ENCODE data around the gene GTF2IRD1.

Gene GTF2IRD1

GRCh38 chr7:74479961-74480829, 26.5 kb downstream of the GTF2IRD1 start:
- Histone ChIP-seq H3K4me1 (ENCODE audit: insufficient read depth, insufficient read length) (peaks cover 7% of the 10 kb centered on the region), H3K9ac (ENCODE audit: insufficient read length, low read depth) (no peak overlapping the region), H3K9me3 (ENCODE audit: insufficient read depth, low read length) (no peaks in the 10 kb centered on the region), H3K4me3 (ENCODE audit: insufficient read length, low read depth) (no peak overlapping the region), H3K36me3 (ENCODE audit: insufficient read depth, insufficient read length, low read length) (no peaks in the 10 kb centered on the region), H3K27me3 (ENCODE audit: insufficient read depth, insufficient read length) (no peaks in the 10 kb centered on the region)
- DNase-seq (ENCODE audit: low read depth, low spot score), result no peak
- no peak for TF ChIP-seq YY1 (IDR thresholded peaks at IDR 0.05; ENCODE audit: insufficient read depth, insufficient read length)
- no peak for TF ChIP-seq ZNF274 (IDR thresholded peaks at IDR 0.05; ENCODE audit: low read depth, low read length)
- TF ChIP-seq SUZ12 (IDR thresholded peaks at IDR 0.05; ENCODE audit: extremely low read depth, insufficient read depth, insufficient read length), result no peak

GRCh38 chr7:74480861-74481417, 27.2 kb downstream of the GTF2IRD1 start:
- TF ChIP-seq SUZ12 (IDR thresholded peaks at IDR 0.05; ENCODE audit: extremely low read depth, insufficient read depth, insufficient read length), result no peak
- no peak for TF ChIP-seq YY1 (IDR thresholded peaks at IDR 0.05; ENCODE audit: insufficient read depth, insufficient read length)
- no peak for TF ChIP-seq ZNF274 (IDR thresholded peaks at IDR 0.05; ENCODE audit: low read depth, low read length)
- no peak for DNase-seq (ENCODE audit: low read depth, low spot score)
- H3K9ac ChIP-seq (ENCODE audit: insufficient read length, low read depth), result no peak overlapping the region
- no peaks in the 10 kb centered on the region for H3K9me3 ChIP-seq (ENCODE audit: insufficient read depth, low read length)
- H3K36me3 ChIP-seq (ENCODE audit: insufficient read depth, insufficient read length, low read length), result no peaks in the 10 kb centered on the region
- peaks cover 7% of the 10 kb centered on the region for H3K4me1 ChIP-seq (ENCODE audit: insufficient read depth, insufficient read length)
- H3K4me3 ChIP-seq (ENCODE audit: insufficient read length, low read depth), result no peak overlapping the region
- no peaks in the 10 kb centered on the region for H3K27me3 ChIP-seq (ENCODE audit: insufficient read depth, insufficient read length)

- DNase-seq (ENCODE audit: low read depth, low spot score), result no peak
- Histone ChIP-seq H3K9me3 (ENCODE audit: insufficient read depth, low read length) (no peaks in the 10 kb centered on the region), H3K4me3 (ENCODE audit: insufficient read length, low read depth) (no peak overlapping the region), H3K27me3 (ENCODE audit: insufficient read depth, insufficient read length) (no peaks in the 10 kb centered on the region), H3K9ac (ENCODE audit: insufficient read length, low read depth) (no peak overlapping the region), H3K36me3 (ENCODE audit: insufficient read depth, insufficient read length, low read length) (no peaks in the 10 kb centered on the region), H3K4me1 (ENCODE audit: insufficient read depth, insufficient read length) (peaks cover 12% of the 10 kb centered on the region)
- TF ChIP-seq YY1 (IDR thresholded peaks at IDR 0.05; ENCODE audit: insufficient read depth, insufficient read length), result no peak
- TF ChIP-seq ZNF274 (IDR thresholded peaks at IDR 0.05; ENCODE audit: low read depth, low read length), result no peak
- TF ChIP-seq SUZ12 (IDR thresholded peaks at IDR 0.05; ENCODE audit: extremely low read depth, insufficient read depth, insufficient read length), result no peak
These were observed 27.9 kb downstream of the GTF2IRD1 start for GRCh38 chr7:74481458-74482196.

- Histone ChIP-seq H3K4me3 (ENCODE audit: insufficient read length, low read depth) (no peak overlapping the region), H3K36me3 (ENCODE audit: insufficient read depth, insufficient read length, low read length) (no peaks in the 10 kb centered on the region), H3K9ac (ENCODE audit: insufficient read length, low read depth) (no peak overlapping the region), H3K4me1 (ENCODE audit: insufficient read depth, insufficient read length) (peaks cover 12% of the 10 kb centered on the region), H3K27me3 (ENCODE audit: insufficient read depth, insufficient read length) (no peaks in the 10 kb centered on the region), H3K9me3 (ENCODE audit: insufficient read depth, low read length) (no peaks in the 10 kb centered on the region)
- TF ChIP-seq YY1 (IDR thresholded peaks at IDR 0.05; ENCODE audit: insufficient read depth, insufficient read length) (no peak), ZNF274 (IDR thresholded peaks at IDR 0.05; ENCODE audit: low read depth, low read length) (no peak), SUZ12 (IDR thresholded peaks at IDR 0.05; ENCODE audit: extremely low read depth, insufficient read depth, insufficient read length) (no peak)
- no peak for DNase-seq (ENCODE audit: low read depth, low spot score)
These were observed 28.4 kb downstream of the GTF2IRD1 start for GRCh38 chr7:74482197-74482467.

GRCh38 chr7:74482629-74483401, 29.1 kb downstream of the GTF2IRD1 start:
- peaks cover 12% of the 10 kb centered on the region for H3K4me1 ChIP-seq (ENCODE audit: insufficient read depth, insufficient read length)

GRCh38 chr7:74483402-74484336, 30.0 kb downstream of the GTF2IRD1 start:
- H3K4me3 ChIP-seq (ENCODE audit: insufficient read length, low read depth), result no peak overlapping the region
- no peak overlapping the region for H3K9ac ChIP-seq (ENCODE audit: insufficient read length, low read depth)
- H3K9me3 ChIP-seq (ENCODE audit: insufficient read depth, low read length), result no peaks in the 10 kb centered on the region
- TF ChIP-seq SUZ12 (IDR thresholded peaks at IDR 0.05; ENCODE audit: extremely low read depth, insufficient read depth, insufficient read length) (no peak), ZNF274 (IDR thresholded peaks at IDR 0.05; ENCODE audit: low read depth, low read length) (no peak), YY1 (IDR thresholded peaks at IDR 0.05; ENCODE audit: insufficient read depth, insufficient read length) (no peak)
- no peak for DNase-seq (ENCODE audit: low read depth, low spot score)
- H3K36me3 ChIP-seq (ENCODE audit: insufficient read depth, insufficient read length, low read length), result no peaks in the 10 kb centered on the region
- no peaks in the 10 kb centered on the region for H3K27me3 ChIP-seq (ENCODE audit: insufficient read depth, insufficient read length)
- peaks cover 12% of the 10 kb centered on the region for H3K4me1 ChIP-seq (ENCODE audit: insufficient read depth, insufficient read length)

More at GRCh38 chr7:74482629-74483401, 29.1 kb downstream of the GTF2IRD1 start:
- no peaks in the 10 kb centered on the region for H3K36me3 ChIP-seq (ENCODE audit: insufficient read depth, insufficient read length, low read length)
- no peak for DNase-seq (ENCODE audit: low read depth, low spot score)
- H3K4me3 ChIP-seq (ENCODE audit: insufficient read length, low read depth), result no peak overlapping the region
- no peaks in the 10 kb centered on the region for H3K9me3 ChIP-seq (ENCODE audit: insufficient read depth, low read length)
- TF ChIP-seq YY1 (IDR thresholded peaks at IDR 0.05; ENCODE audit: insufficient read depth, insufficient read length) (no peak), SUZ12 (IDR thresholded peaks at IDR 0.05; ENCODE audit: extremely low read depth, insufficient read depth, insufficient read length) (no peak), ZNF274 (IDR thresholded peaks at IDR 0.05; ENCODE audit: low read depth, low read length) (no peak)
- no peak overlapping the region for H3K9ac ChIP-seq (ENCODE audit: insufficient read length, low read depth)
- no peaks in the 10 kb centered on the region for H3K27me3 ChIP-seq (ENCODE audit: insufficient read depth, insufficient read length)
